ENCODE measurements around the gene ERFL. TPM values are rescaled to one million over a fixed set of nuclear protein-coding genes. Genes with fewer than 3 reads are reported as not detected.

ERFL gene
- polyA plus RNA-seq, 1 experiment = 0.04 TPM

- CTCF ChIA-PET = interaction anchor here (0.6 to 2.2 kb wide), 5 partner anchors 7 to 64 kb away, joined by 3 to 11 read pairs (median 4); partner anchors contain the start of gene ERFL
- TF ChIP-seq CTCF (IDR thresholded peaks at IDR 0.05; ENCODE audit: insufficient read depth, low read depth, low read length) = peak; percentile 14; the same call in 1 of the 2 replicates
- DNase-seq (ENCODE audit: low read depth) = no peak
- Histone ChIP-seq H3K4me3 (ENCODE audit: low read depth, low read length) (no peak overlapping the region), H3K27me3 (ENCODE audit: control insufficient read depth, insufficient read depth, low read length) (peaks cover 11% of the 10 kb centered on the region), H3K36me3 (ENCODE audit: control insufficient read depth, insufficient read depth, low read length) (no peaks in the 10 kb centered on the region)
- POLR2A ChIA-PET = interaction anchor here (0.6 kb wide), 1 partner anchor 93 kb away, joined by 6 read pairs; no protein-coding TSS in a partner anchor
Measured at GRCh38 chr19:41937525-41938468, 9.5 kb upstream of the ERFL start.

GRCh38 chr19:41936961-41937360 is 8.7 kb upstream of the ERFL start:
- no peak for DNase-seq (ENCODE audit: low read depth)
- H3K36me3 ChIP-seq (ENCODE audit: control insufficient read depth, insufficient read depth, low read length) = no peaks in the 10 kb centered on the region
- ChIA-PET CTCF (interaction anchor here (0.6 to 2.2 kb wide), 5 partner anchors 8 to 64 kb away, joined by 3 to 11 read pairs (median 4); partner anchors contain the start of gene ERFL), POLR2A (no interaction called here)
- H3K27me3 ChIP-seq (ENCODE audit: control insufficient read depth, insufficient read depth, low read length) = peaks cover 16% of the 10 kb centered on the region
- H3K4me3 ChIP-seq (ENCODE audit: low read depth, low read length) = no peak overlapping the region
- TF ChIP-seq CTCF (IDR thresholded peaks at IDR 0.05; ENCODE audit: insufficient read depth, low read depth, low read length) = no peak

- TF ChIP-seq CTCF (IDR thresholded peaks at IDR 0.05; ENCODE audit: insufficient read depth, low read depth, low read length) = no peak
- CTCF ChIA-PET = interaction anchor here (1.2 to 2.2 kb wide), 2 partner anchors 9 to 63 kb away, joined by 4 to 11 read pairs; no protein-coding TSS in a partner anchor
- H3K4me3 ChIP-seq (ENCODE audit: low read depth, low read length) = no peak overlapping the region
- POLR2A ChIA-PET = no interaction called here
- DNase-seq (ENCODE audit: low read depth) = no peak
- H3K27me3 ChIP-seq (ENCODE audit: control insufficient read depth, insufficient read depth, low read length) = peaks cover 21% of the 10 kb centered on the region
- no peaks in the 10 kb centered on the region for H3K36me3 ChIP-seq (ENCODE audit: control insufficient read depth, insufficient read depth, low read length)
Measured at GRCh38 chr19:41936416-41936850, 8.2 kb upstream of the ERFL start.

GRCh38 chr19:41935760-41936415 is 7.6 kb upstream of the ERFL start:
- no peak for TF ChIP-seq CTCF (IDR thresholded peaks at IDR 0.05; ENCODE audit: insufficient read depth, low read depth, low read length)
- no peaks in the 10 kb centered on the region for H3K36me3 ChIP-seq (ENCODE audit: control insufficient read depth, insufficient read depth, low read length)
- ChIA-PET CTCF (interaction anchor here (1.2 to 2.2 kb wide), 2 partner anchors 9 to 62 kb away, joined by 4 to 11 read pairs; no protein-coding TSS in a partner anchor), POLR2A (no interaction called here)
- H3K4me3 ChIP-seq (ENCODE audit: low read depth, low read length) = no peak overlapping the region
- no peak for DNase-seq (ENCODE audit: low read depth)
- H3K27me3 ChIP-seq (ENCODE audit: control insufficient read depth, insufficient read depth, low read length) = peaks cover 26% of the 10 kb centered on the region

Data from BJ (cell line).